Measurements from ENCODE around the gene ATP2C2.
"Not testable (repeated sequence)": the region's sequence is repeated elsewhere in the genome, so short reads cannot be mapped to it uniquely, and the experiment has no call there.

The ATP2C2 gene

DNA sequence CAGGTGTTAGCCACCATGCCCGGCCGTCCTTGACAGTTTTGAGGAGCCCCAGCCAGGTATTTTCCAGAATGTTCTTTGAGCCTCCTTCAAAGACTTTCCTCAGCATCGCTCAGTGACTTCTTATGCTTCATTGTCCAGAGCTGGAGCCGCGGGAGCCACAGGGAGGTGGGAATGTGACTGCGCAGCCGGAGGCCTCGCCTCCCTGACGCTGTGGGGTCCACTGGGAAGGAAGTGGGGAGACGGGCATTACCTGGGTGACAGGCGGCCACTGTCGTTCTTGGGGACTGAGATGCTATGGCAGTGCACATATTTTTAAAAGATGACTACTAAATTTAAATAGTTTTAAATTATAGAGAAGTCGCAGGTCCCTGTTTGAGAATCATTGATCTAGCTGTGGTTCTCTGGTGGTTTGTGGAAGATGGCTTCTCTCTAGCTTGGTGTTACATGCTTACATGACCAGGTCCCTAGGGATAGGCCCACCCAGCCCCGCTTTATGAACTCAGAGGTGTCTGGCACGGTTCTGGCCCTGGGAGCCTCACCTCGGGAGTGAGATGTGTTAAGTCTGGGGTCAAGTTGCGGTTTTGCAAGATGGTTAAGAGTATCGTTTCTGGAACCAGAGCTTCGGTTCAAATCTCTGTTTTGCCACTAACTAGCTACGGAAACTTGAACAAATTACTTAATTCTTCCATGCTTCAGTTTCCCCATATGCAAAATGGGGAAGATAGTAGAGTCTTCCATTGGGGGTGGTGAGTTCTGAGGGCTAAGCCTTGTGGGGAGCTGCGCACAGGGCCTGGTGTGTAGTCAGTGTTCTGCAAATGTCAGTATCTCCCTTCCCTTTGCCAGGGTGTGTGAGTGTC lies 53.0 kb downstream of the ATP2C2 start:
- DNase-seq: no peak

- no peak for DNase-seq
Observed at GRCh38 chr16:84421938-84422220, 53.5 kb downstream of the ATP2C2 start.

- peak; percentile 3 to 57 (median 35) for DNase-seq
Observed at GRCh38 chr16:84423416-84423837, 55.1 kb downstream of the ATP2C2 start.

GRCh38 chr16:84425696-84426095 lies 57.4 kb downstream of the ATP2C2 start:
- DNase-seq: no peak

- DNase-seq: no peak
Observed at GRCh38 chr16:84426804-84427203, 58.5 kb downstream of the ATP2C2 start.

- no peak for DNase-seq
Observed at GRCh38 chr16:84427553-84427952, 59.2 kb downstream of the ATP2C2 start.

GRCh38 chr16:84430860-84431259 lies 62.5 kb downstream of the ATP2C2 start:
- no peak for DNase-seq

GRCh38 chr16:84434800-84435199 lies 66.5 kb downstream of the ATP2C2 start:
- no peak for DNase-seq

GRCh38 chr16:84436196-84436595 lies 67.9 kb downstream of the ATP2C2 start:
- no peak for DNase-seq

- no peak for DNase-seq
Observed at GRCh38 chr16:84438971-84439696, 70.8 kb downstream of the ATP2C2 start.

- no peak for DNase-seq
Observed at GRCh38 chr16:84442416-84443145, 74.2 kb downstream of the ATP2C2 start.

DNA sequence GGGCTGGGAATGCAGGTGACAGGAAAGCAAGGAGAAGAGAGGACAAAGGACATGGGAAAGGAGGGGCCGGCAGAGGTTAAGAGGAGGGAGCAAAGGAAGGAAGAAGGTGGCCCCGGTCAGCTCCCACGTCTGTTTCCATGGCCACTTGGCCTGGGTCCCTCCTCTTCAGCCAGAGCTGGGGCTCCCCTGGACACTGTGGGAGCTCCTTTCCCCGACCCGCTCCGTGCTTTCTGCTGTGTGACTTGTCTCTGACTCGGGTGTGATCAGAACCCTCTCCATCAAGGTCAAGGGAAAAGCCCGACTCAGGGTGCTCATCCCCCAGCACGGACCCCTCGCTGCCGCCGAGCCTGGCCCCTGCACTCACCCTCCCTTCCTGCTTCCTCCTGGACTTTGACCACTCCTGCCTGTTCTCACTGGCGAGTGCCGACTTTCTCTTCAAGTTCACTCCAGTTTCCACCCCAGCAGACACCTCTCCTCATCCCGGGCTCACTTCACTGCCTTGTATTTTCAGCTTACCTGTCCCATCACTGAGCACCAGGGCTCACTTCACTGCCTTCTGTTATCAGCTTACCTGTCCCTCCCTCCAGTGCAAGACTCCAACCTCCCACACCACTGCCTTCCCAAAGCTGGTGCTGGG lies 74.9 kb downstream of the ATP2C2 start:
- no peak for DNase-seq

DNA sequence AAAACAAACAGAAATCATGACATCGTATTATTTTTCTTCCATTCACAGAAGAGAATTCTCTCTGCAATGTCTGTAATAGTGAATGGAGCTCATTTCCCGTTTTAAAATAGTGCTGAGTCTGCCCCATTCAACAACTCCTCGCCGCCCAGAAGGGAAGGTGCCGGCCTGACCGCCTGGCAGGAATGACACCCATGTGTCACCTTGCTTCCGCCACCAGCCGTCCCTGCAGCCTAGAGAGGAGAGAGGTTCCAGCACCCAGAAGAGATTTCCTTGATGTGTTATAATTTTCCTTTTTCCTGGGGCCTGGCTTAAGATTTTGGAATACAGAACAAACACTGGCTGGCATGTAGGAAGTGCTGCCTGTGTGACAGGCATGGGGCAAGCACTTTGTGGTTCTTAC lies 76.1 kb downstream of the ATP2C2 start:
- no peak for DNase-seq

DNA sequence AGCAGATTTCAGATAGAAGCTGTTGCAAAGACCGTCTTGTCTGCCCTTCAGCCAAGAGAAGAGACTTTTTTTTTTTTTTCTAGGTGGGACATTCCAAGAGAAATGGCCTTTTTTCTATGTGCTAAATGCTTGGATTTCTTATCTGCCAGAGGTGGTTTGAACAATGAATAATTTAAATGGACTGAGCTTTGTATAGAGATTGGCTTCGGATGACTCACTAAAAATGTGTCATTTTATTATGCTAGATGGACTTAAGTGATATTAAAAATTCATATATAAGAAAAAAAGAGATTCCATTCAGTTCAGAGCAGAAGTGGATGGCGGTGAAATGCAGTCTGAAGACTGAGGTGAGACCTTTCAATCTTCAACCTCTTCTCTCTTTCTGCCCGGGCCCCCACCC lies 77.7 kb downstream of the ATP2C2 start:
- no peak for DNase-seq

DNA sequence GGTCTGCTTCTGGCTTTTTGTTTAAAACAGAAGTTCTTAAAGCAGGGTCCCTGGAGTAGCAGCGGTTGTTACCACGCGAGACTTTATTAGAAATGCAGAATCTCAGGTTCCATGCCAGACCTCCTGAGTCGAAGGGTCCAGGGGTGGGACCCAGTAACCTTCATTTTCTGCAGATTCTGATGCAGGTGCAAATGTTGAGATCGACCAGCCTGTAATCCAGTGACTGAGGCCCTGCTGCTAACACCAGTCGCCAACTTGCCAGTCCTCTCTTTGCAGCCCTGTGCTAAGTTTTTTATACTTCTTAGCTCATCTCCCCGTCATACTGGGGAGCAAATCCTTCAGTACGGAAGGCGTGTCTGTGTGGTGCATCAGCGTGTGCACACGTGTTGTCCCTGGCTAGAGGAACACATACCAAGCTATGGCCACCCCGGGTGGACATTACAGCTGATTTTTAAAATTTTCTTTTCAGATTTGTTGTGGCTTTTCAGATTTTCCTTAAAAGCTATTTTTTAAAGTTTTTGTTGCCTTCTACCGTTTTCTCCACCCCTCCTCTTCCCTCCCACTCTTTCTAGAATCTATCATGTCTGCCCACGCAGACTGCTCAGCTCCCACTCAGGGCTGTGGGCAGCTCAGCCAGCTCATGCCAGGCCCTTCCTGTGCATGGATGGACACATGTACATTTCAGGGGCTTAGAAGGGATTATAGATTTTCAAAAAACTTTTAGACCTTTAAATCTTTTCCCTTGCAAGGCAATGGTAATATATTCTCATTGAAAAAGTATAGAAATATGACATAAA lies 78.5 kb downstream of the ATP2C2 start:
- DNase-seq: no peak

DNA sequence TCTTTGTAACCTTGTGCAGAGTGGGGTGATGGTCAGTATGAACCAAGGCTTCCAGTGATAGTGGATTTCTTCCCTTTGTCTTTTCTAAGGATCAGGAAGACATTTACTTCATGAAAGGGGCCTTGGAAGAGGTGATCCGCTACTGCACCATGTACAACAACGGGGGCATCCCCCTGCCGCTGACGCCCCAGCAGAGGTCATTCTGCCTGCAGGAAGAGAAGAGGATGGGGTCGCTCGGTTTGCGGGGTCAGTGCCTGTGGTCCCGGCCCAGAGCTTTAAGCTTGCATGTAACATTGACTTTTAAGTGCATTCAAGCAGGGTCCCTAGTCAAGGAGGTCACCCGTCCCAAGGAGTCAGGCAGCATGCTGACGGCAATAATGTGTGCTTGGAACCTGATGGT lies 80.1 kb downstream of the ATP2C2 start:
- DNase-seq: no peak

- DNase-seq: no peak
Observed at GRCh38 chr16:84449156-84450140, 81.1 kb downstream of the ATP2C2 start.

DNA sequence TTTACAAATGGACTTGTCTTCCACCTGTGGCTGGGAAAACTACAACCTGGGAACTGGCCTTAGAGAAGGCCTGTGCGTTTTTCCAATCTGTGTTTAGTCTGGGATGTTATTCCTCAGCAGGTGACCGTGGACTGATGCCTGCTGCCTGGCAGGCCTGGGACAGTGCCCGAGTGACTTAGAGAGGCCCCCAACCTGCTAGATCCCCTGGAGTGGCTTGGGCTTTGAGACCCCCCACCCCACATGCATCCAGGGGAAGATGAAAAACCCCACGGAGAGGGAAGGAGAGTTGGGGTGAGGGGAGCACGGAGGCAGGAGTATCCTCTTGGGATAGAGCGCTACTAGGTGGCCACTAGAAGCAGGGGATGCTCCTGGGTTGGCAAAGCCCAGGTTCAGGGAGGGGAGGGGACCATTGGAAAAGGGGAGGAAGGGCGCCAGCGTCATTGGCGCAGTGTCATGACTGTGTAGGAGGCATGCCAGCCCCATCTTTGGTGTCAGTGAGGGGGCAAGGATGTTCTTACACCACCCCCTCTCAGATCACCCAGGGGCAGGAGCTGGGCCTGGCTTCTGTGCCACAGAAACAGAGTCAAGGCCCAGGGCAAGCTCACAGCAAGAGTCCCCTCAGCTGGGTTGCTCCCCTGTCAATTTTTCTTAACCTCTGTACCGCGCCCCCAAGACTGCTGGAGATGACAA lies 82.0 kb downstream of the ATP2C2 start:
- no peak for DNase-seq

DNA sequence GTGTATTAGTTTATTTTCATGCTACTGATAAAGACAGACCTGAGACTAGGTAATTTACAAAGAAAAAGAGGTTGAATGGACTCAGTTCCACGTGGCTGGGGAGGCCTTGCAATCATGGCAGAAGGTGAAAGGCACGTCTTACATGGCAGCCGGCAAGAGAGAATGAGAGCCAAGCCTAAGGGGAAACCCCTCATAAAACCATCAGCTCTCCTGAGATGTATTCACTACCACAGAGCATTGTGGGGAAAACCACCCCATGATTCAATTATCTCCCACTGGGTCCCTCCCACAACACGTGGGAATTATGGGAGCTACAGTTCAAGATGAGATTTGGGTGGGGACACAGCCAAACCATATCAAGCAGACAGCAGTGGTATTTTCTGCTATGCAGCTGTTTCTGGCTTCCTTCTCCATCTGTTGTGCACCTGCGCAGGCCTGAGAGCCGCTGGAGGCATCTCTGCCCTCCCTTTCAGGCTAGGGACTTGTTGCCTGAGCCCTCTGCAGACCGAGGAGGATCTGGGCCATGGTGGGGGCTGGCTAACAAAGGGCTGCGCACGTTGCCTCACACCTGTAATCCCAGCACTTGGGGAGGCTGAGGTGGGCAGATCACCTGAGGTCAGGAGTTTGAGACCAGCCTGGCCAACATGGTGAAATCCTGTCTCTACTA lies 82.8 kb downstream of the ATP2C2 start:
- not testable (repeated sequence) for DNase-seq

- no peak for DNase-seq
Observed at GRCh38 chr16:84451781-84452180, 83.4 kb downstream of the ATP2C2 start.

Data from suppressor macrophage (primary cell).